ENCODE data around the gene MCF2L2. TPM values are rescaled to one million over a fixed set of nuclear protein-coding genes. Genes with fewer than 3 reads are reported as not detected.
"Not testable (repeated sequence)": the region's sequence is repeated elsewhere in the genome, so short reads cannot be mapped to it uniquely, and the experiment has no call there.

The MCF2L2 gene
- polyA plus RNA-seq, 12 donors = 0.05 to 0.62 (median 0.38) TPM; not detected in 2

DNA sequence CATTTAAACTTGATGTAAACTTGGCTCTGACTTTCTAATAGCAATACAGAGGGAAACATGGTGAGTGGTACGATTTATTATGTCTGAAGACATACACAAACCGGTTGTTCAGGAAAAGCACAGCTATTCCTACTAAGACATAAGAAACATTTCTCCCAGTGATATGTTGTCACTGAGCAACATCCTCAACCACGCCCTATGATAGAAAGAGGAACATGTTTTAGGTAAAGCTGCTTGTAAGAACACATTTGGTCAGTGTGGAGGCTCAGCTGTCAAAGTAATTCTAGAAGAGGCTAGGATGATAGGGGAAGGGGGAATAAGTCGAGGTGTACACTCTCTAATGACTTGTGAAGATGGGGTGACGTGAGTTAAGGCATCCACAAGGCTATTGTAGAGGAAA lies 218.1 kb downstream of the MCF2L2 start:
- no peak for DNase-seq

DNA sequence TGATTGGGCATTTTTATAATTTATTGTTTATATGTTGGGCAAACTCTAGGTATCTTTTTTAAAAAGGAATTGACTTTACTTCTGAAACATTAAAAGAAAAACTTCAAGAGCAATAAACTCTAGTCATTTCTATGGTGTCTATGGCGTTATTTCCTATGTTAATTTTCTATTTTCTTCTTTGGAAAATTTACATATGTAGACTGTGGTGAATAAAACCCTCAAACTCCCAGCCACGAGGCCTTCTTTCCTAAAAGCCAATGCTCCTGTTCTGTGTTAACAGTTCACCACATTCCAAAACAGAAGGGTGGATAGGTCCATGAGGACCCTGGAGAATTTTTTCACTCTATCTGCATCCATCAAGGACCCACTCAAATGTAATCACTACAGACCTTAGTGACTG lies 219.6 kb downstream of the MCF2L2 start:
- DNase-seq = no peak

DNA sequence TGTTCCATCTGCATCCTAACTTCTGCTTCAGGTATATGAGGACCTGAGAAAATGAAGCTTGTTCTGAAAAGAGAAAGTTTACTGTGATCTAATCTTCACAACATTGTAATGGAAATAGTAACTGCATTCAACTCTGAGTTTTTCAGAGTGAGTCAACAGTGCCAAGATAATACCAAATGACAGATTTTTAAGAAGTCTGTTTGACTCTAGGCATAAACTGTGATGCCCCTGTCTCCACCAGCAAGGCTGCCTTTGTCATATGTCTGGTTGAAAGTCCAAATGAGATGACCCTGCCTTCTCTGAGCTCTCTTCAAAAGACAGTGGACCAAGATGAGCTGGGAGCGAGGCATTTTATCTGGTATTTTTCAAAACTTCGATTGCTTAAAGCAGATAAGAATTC lies 220.2 kb downstream of the MCF2L2 start:
- DNase-seq = no peak

DNA sequence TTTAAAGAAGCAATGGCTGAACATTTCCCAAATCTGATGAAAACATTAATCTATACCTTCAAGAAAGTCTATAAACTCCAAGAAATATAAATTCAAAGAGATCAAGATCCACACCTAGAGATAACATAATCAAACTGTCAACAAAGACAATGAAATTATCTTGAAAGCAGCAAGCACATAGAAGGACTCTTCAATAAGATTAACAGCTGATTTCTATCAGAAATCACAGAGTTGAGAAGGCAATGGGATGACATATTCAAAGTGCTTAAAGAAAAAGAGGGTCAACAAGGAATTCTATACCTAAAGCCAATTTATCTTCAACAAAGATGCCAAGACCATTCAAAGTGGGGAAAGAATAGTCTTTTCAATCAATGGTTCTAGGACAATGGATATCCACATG lies 224.7 kb downstream of the MCF2L2 start:
- no peak for DNase-seq

DNA sequence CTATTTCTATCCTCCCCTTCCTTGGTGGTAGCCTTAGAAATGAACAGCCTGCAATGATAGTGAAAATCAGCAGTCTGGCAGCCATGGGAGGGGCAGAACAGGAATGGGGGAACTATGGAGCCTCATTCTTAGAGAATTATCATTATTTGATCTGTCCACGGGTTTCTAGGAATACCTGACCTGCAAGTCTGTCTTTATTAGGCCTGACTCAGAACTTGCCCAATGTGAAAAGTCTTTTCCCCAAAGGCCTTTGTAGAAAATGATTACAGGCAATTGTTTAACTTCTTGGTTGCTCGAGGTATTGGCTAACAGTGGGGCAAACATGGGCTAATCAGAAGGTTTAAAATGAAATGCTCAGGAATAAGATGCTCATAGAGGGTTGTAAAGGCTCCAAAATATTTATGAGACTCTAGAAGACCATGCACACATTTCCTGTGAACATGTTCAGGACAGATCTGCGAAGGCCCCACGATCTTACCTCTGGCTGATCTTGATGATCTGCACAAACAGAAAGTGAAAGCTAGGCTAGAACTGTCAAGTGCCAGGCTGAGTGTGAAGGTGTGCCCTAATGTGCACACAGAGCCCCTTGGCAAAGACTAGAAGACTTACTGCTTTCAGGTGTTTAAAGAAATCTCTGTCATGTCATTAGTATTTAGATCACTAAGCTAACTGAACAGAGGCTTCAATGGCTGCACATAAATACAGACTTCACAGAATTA lies 226.3 kb downstream of the MCF2L2 start:
- no peak for DNase-seq

DNA sequence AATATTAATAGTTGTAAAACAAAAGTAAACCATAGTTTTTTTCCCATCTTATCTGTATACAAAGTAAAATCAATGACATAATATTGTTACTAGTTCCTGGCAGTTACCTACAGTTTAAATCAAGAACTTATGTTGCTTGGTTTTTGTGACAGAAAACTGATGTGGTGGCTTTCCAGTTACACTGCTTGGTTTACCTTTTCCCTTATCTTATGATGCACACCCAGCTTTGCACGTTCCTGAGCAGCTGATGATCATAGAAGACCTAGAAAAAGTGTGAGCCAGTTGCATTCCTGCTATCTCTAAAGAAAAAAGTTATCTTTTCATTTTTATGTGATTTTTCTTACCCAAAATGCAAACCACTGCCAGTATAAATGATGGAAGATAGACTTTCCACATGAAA lies 229.5 kb downstream of the MCF2L2 start:
- no peak for DNase-seq

DNA sequence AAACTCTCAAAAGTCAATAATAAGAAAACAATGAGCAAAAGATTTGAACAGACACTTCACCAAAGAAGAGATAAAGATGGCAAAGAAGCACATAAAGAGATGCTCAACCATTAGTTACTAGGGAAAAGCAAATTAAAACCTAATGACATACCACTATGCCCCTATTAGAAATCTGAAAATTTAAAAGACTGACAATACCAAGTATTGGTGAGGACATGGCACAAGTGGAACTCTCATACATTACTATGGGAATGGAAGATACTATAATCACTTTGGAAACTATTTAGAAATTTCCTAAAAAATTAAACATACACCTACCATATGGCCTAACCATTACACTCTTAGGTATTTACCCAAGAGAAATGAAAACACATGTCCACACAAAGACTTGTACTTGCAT lies 230.7 kb downstream of the MCF2L2 start:
- DNase-seq = no peak

DNA sequence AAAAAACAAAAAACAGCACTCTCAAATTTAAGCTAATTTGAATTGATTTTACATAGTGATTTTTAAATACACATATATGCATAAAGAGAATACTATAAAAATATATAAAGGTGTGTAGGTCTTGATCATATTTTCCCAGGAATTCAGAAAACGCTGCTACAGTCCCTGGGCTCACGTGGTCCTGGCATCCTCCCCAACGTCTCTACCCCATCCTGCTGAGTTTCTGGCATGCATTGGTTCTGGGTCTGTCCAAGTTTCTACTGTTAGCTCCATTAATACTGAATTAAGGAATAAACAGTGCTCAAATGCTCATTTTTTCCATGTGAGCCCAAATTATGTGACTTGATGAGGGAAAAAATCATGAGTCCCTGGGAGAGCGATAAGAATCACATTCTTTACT lies 233.2 kb downstream of the MCF2L2 start:
- DNase-seq = no peak

DNA sequence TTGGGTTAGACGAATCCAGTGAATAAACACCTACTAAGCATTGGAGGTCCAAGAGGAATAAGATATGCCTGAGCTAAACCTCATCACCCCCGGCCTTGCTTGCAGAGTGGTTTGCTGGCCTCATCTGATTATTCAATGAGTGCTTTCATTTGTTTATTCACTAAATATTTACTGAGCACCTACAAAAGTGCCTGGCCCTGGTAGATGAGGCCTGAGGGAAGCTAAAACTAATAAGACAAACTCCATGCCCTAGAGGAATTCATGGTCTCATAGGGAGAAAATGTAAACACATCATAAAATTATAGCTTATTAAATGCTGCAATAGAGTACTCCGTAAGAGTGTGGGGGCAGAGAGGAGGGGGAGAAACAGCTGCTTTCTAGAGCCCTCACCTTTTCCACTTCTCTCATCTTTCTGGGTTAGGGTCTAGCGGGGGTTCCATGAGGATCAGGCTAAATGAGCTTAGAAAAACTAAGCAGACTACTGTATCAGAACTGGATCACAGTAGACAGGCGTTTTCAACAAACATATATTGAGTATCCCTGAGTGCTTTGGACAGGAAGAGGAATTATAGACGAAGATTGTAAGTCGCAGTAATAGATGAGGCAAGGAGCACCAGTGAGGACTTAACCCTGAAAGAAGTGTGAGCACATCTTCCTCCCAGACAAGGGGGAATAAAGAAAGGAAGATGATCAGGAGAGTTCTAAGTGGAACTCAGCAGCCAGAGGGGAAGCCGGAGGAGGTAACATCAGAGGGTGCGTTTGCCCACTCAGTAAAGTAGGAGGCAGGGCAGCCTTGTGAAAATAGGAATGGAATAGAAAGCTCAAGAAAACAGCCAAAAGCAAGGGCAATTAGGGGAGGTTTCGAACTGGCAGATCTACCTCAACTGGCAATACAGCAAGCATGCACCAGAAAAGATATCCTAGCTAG lies 234.4 kb downstream of the MCF2L2 start:
- DNase-seq = no peak

DNA sequence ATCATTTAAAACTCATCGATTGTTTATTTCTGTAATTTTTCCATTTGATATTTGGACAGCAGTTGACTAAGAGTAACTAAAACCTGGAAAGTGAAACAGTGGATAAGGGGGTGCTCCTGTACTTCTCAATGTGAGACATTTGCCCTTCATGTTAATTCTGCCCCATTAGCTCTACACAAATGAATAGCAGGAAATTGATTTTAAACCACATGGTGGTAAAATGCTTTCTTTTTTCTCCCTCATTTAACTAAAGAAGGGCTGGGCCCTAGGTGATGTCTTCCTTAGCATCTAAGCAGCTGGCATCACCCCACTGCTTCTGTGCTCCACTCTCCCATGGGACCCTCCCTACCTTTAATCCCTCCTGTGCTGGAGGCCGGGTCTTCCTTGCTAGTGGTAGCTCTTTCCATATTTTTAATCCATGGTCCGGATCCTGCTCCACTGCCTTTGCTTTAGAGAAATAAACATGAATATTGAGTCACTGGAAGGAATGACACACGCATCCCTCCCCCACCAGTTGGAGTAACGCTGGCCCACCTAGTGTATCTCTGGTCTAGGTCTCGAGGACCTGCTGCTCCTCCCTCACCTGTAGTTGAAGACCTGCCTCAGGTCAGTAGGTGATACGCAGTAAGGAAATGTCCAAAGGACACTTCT lies 235.6 kb downstream of the MCF2L2 start:
- DNase-seq = no peak

DNA sequence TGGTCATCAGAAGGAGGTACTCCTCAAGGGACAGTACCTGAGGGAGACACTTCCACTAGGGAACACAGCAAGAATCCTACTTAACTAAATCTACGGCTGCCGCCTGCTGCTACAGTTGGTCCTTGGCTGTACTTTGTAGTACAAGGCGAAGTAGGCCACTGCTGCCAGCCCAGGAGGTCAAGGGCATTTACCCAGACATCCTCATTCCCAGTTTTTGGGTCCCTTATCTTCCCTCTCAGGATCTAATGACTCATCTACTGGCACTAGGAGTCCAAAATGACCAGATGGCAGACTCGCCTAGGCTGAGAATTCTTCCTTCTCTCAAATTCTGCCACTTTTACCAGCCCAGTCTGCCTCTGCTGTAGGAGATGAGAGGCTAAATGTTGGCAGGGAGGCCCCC lies 238.8 kb downstream of the MCF2L2 start:
- DNase-seq = no peak

DNA sequence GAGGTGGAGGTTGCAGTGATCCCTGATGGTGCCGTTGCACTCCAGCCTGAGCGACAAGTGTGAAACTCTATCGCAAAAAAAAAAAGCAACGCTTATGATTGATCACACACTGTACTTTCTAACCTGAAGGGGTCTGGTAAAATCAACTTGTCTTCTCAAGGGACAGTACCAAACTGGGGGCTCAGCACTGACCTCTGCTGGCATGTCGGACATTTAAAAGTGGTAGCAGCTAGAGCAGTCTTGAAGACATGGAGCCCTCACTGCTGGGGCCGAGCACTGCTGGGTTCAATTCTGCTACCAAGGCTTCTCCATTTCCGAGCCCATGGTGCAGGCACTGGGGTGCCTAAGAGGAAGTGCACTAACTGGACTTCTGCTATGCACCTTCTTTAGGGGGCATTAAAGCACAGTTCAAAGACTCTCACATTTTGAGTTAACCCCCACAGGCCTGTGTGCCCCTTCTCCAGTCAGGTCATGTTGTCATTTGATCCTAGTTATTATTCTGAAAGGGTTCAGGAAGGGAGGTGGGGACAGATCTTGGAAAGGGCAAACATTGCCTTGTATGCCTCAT lies 239.4 kb downstream of the MCF2L2 start:
- no peak for DNase-seq

DNA sequence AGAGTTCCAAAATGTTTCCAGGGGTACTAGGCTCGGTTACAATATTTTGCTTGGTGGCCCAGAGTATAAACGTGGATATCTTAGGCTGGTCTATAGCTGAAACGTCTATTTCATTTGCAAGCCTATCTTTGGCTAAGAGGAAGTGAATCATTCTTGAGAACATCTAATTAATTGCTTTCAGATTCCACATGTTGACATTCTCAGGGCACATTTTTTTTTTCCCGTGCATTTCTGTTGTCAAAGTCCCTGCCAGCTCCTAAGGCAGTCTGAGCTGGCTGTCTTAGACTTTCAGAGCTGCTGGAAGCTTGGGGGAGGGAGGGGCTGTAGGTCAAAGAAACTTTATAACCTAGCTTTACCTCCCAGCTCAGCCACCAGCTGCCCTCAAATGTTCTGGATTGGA lies 242.7 kb downstream of the MCF2L2 start:
- DNase-seq = no peak

DNA sequence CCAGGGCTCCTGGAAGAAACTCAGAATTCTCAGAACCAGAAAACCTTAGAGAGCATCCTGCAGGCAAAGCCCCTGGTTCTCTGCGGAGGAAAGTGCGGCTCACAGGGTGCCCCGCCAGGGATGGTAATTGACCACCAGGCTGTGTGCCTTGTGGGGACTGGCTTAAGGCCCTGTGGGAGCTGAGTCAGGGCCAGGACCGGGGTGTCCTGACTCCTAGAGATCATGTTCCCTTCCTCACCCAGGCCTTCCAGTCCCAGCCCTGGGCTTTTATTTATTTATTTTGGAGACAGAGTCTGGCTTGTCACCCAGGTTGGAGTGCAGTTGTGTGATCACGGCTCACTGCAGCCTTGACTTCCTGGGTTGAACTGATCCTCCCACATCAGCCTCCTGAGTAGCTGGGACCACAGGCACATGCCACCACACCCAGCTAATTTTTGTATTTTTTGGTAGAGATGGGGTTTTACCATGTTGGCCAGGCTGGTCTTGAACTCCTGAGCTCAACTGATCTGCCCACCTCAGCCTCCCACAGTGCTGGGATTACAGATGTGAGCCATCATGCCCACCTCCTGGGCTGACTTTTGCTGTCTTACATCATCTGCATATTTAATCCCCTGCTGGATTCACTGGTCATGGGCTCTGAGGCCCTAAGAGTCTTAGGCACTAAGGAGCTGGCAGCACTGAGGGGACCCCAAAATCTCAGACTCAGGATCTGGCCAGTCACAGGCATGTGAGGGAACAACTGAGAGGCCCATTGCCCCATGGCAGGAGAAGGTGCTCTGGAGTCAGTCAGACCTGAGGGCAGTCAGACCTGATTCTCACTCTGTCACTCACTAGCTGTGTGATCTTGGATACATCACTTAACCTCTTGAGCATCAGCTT lies 245.4 kb downstream of the MCF2L2 start:
- DNase-seq = no peak

DNA sequence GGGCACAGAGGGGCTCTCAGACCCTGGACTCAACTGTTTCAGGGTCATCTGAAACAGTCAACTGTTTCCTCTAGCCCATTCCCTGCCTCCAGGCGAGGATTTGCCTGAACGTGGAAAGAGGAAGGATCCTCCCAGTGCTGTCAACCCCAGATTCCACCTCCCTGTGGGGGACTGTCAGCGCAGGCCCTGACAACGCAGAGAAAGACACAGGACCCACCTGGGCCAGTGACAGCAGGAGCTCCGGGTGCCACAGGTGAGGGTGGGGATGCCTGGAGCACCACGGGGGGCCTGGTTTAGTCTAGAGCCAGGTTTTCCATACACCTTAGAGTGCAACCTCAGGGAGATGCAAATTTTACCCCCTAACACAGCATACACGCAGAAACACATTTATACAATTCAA lies 246.3 kb downstream of the MCF2L2 start:
- DNase-seq = no peak

DNA sequence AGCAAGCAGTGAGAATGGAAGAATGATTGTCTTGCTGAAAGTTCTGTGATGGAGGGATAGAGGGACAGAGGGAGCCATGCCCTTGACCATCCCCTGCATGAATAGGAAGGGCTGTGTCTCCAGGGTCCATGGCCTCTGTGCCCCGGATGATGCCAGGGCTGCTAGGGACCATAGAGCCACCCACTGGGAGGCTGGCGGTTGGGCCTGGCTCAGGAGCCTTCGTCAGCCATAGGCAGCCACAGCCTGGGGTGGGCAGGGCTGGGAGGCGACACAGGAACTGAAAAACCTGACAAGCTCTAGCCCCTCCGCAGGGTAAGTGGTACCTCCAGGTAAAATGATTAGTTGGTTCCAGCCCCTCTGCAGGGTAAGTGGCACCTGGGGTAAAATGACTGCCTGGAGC lies 246.8 kb downstream of the MCF2L2 start:
- DNase-seq = no peak

DNA sequence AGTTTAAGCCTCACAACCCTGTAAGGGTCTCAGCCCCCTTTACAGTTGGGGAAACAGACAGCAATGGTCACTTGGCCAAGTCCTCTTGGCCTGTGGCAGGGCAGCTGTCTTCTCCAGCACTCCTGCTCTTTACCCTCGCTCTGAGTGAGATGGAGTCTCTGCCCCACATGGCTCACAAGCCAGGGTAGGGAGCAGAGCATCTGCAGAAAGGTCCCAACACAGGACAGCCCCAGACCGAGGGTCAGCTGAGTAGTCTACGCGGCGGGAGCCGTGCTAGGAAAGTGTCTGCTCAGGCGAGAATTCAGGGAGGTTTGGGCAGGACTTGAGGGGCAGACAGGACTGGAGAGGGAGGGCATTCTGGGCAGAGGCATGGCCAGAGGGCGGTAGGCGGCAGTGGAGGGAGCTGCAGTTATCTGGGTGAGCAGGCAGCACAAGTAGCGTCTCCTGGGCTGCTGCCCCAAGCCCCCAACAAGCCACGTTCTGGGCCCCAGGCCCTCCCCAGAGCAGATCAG lies 247.6 kb downstream of the MCF2L2 start:
- no peak for DNase-seq

DNA sequence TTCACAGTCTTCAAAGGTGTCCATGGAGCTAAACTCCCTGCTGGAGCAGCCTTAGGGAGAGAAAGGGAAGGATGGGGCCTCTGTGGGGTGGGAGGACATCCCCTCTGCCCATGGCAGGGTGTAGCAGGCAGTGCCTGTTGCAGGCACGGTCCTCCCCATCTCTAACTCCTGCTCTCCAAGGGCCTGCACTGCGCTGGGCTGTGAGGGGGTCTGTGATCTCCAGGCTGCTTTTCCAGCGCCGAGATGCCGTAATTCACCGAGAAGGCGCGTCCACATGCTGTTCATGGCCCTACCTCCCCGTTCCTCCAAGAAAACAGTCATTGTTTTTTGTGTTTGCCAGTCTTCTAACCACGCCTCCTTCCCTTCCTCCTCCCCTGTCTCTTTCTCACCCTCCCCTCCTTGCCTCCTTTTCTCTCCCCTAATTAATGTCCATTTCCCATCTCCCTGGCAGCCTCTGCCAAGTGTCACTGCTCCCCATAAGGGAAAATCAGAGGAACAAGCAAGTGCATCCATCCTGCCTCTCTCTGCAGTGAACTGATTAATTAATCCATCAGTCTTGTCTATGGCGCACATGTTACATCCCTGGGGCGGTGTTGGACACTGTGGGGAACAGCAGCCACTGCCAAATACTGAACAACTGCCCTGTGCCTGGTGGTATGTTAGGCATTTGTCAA lies 248.2 kb downstream of the MCF2L2 start:
- DNase-seq = no peak

DNA sequence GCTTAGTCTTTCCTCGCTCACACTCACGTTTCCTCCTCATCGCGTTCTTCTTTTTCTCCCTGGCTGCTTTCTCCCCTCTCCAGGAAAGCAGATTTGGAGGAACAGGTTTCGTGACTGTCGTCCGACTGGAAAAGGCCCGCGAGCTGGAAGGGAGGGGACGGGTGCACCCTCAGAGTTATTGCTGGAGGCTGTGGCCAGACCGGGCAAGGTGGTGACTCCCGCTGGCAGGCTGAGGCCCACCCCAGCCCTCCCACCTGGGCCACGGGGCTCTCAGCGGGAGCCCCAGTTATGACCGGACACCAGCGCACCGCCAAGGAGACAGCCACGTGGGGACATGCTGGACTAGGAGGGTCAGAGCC lies 248.9 kb downstream of the MCF2L2 start:
- not testable (repeated sequence) for DNase-seq

DNA sequence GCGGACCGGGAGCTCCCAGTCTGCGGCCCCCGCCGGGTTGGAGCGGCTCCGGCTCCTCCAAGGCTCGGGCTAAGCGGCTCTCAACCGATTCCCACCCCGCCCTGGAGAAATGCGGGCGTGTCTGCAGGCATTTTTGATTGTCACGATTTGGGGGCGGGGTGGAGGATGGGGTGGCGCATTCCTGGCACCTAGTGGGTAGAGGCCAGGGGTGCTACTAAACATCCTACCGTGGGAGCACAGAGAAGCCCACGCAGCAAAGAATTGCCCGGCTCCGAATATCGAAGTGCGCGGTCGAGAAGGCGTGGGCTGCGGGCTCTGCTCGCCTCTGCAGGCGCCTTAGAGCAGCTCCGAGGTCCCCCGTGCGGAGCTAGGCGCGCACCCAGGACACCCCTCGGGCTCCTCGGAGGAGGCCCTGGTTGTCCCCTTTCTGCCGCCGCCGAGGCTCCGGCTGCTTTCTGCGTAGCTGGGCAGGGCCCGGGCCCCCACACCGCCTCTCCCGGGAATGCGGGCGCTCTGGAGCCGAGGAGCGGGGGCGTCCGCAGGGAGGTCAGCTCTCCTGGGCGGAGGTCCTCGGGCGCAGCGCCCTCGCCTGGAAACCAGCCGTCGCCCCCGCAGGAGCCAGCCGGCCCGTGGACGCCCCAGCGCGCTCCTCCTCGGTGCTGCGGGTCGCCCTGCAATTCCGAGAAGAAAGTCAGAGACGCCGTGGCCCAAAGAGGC lies 249.4 kb downstream of the MCF2L2 start:
- no peak for DNase-seq

Data from muscle of arm (tissue), 12 donors.